Stomach smooth muscle (tissue), 2 donors: ENCODE measurements around the gene SLC17A7.

Source experiments
- H3K27ac ChIP-seq: one replicate; pipeline ENCODE4 v1.7.0; 2013; ENCODE audit warnings: mild to moderate bottlenecking, low read length, inconsistent platforms
- H3K27me3 ChIP-seq, 2 donors: one replicate each; pipeline ENCODE4 v1.7.0; 2013; ENCODE audit warnings: low read length in 2 of 2; ENCODE audit not compliant: insufficient read depth in 2 of 2, control insufficient read depth in 1 of 2
- H3K36me3 ChIP-seq, 2 donors: one replicate each; pipeline ENCODE4 v1.7.0; 2013; ENCODE audit warnings: low read length in 2 of 2; ENCODE audit not compliant: control insufficient read depth in 2 of 2, insufficient read depth in 2 of 2
- H3K4me1 ChIP-seq: one replicate; pipeline ENCODE4 v1.7.0; 2013; ENCODE audit warnings: low read length; ENCODE audit not compliant: control insufficient read depth, insufficient read depth
- H3K4me3 ChIP-seq, 2 donors: one replicate each; pipeline ENCODE4 v1.7.0; 2013; ENCODE audit warnings: low read length in 2 of 2
- H3K9ac ChIP-seq, 2 donors: one replicate each; pipeline ENCODE4 v1.7.0; 2013; ENCODE audit warnings: low read length in 2 of 2, mild to moderate bottlenecking in 1 of 2
- H3K9me3 ChIP-seq, 2 donors: one replicate each; pipeline ENCODE4 v1.7.0; 2013; ENCODE audit warnings: low read length in 2 of 2; ENCODE audit not compliant: control insufficient read depth in 2 of 2
- donor health status: healthy.
- donor health status: Pancreatic carcinoma.

The SLC17A7 gene

DNA sequence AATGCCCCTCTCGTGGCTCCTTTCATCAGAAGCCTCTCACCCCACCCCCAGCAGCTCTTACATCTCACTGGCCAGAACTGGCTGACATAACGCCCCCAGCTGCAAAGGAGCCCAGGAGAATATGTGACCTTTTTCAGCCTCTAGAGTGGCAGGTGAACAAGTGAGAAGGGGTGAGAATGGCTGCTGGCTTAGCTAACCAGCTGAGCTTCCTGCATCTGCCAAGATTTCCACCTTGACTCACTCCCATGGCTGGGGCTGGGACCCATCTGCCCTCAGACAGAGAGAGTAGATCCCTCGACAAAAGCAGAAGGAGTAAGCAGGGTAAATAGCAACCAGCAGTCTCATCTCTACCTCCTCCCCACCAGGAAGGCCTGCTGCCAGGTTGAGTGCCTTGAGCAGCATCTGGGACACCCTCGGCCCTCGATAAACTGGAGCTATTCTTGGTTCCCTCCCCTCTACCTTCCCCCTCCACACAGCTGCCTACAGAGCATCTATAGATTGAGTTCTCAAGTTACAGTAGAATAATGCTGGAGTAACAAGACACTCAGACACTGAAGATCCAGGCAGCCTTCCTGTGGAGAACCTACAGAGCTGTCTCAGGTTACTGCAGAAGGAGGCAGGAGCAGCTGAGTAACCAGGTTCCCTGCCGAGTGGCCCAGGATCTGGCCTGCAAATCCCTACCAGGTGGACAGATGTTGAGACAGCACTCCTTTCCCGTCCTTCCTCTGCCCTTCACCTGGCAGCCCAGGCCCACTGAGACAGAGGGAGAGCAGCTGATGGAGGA is 37.7 kb downstream of the SLC17A7 start:
- Histone ChIP-seq H3K9ac (no peak overlapping the region), H3K9me3 (no peaks in the 10 kb centered on the region), H3K27ac (no peak overlapping the region), H3K4me3 (no peak overlapping the region), H3K4me1 (no peaks in the 10 kb centered on the region), H3K36me3 (no peaks in the 10 kb centered on the region), H3K27me3 (peaks cover 0 to 2% of the 10 kb centered on the region in 2 donors)

- Histone ChIP-seq H3K27me3 (peaks cover under 1 to 13% of the 10 kb centered on the region in 2 donors), H3K27ac (no peak overlapping the region), H3K9me3 (no peaks in the 10 kb centered on the region), H3K9ac (no peak overlapping the region), H3K4me3 (no peak overlapping the region), H3K36me3 (no peaks in the 10 kb centered on the region), H3K4me1 (no peaks in the 10 kb centered on the region)
Measured at GRCh38 chr19:49400029-49400428, 41.3 kb downstream of the SLC17A7 start.

DNA sequence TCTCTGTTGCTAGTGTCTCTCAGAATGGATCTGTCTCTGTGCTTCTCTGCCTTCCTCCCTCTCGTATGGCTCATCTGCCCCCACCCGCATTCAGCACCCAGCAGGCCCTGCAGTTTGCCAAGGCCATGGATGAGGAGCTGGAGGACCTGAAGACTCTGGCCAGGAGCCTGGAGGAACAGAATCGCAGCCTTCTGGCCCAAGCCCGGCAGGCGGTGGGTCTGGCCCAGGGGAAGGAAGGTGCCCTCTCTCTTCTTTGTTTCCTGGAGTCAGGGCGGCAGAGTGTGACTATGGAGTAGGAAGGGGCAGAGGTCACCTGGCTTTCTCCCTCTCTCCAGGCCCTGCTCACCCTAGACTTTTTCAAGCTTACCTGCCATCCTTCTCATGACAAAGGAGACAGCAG is 42.4 kb downstream of the SLC17A7 start:
- H3K4me3 ChIP-seq, result no peak overlapping the region
- H3K9me3 ChIP-seq, result no peaks in the 10 kb centered on the region

DNA sequence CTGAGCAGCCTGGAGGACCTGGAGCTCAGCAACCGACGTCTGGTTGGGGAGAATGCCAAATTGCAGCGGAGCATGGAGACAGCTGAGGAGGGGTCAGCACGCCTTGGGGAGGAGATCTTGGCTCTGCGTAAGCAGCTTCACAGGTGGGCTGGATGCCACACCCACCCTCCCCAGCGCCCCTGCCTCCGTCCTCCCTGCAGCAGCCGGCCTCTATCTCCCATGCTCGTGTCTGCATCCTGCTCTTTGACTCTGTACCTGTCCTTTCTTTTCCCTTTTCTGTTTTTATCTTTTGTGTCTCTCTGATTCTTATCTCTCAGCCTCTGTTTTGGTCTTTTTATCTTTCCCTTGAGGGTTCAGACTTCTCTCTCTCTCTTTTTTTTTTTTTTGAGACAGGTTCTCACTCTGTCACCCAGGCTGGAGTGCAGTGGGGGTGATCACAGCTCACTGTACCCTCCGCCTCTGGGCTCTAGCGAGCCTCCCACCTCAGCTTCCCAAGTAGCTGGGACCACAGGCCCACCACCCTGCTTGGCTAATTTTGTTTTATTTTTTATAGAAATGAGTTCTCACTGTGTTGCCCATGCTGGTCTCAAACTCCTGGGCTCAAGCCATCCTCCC is 43.2 kb downstream of the SLC17A7 start:
- H3K27ac ChIP-seq, result no peak overlapping the region
- H3K27me3 ChIP-seq, result peaks cover 14 to 17% of the 10 kb centered on the region in 2 donors
- H3K36me3 ChIP-seq, result no peaks in the 10 kb centered on the region

More for the DNA sequence above, 42.4 kb downstream of the SLC17A7 start:
- H3K27ac ChIP-seq, result no peak overlapping the region
- H3K27me3 ChIP-seq, result peaks cover 12 to 15% of the 10 kb centered on the region in 2 donors
- no peak overlapping the region for H3K9ac ChIP-seq
- no peaks in the 10 kb centered on the region for H3K36me3 ChIP-seq
- no peaks in the 10 kb centered on the region for H3K4me1 ChIP-seq

GRCh38 chr19:49396738-49397505 is 44.4 kb downstream of the SLC17A7 start:
- H3K9ac ChIP-seq, result no peak overlapping the region
- no peaks in the 10 kb centered on the region for H3K4me1 ChIP-seq
- H3K4me3 ChIP-seq, result no peak overlapping the region
- H3K36me3 ChIP-seq, result no peaks in the 10 kb centered on the region
- no peaks in the 10 kb centered on the region for H3K9me3 ChIP-seq
- no peak overlapping the region for H3K27ac ChIP-seq
- H3K27me3 ChIP-seq, result peaks cover 14 to 17% of the 10 kb centered on the region in 2 donors

More for the DNA sequence above, 43.2 kb downstream of the SLC17A7 start:
- Histone ChIP-seq H3K4me3 (no peak overlapping the region), H3K4me1 (no peaks in the 10 kb centered on the region), H3K9ac (no peak overlapping the region), H3K9me3 (no peaks in the 10 kb centered on the region)

DNA sequence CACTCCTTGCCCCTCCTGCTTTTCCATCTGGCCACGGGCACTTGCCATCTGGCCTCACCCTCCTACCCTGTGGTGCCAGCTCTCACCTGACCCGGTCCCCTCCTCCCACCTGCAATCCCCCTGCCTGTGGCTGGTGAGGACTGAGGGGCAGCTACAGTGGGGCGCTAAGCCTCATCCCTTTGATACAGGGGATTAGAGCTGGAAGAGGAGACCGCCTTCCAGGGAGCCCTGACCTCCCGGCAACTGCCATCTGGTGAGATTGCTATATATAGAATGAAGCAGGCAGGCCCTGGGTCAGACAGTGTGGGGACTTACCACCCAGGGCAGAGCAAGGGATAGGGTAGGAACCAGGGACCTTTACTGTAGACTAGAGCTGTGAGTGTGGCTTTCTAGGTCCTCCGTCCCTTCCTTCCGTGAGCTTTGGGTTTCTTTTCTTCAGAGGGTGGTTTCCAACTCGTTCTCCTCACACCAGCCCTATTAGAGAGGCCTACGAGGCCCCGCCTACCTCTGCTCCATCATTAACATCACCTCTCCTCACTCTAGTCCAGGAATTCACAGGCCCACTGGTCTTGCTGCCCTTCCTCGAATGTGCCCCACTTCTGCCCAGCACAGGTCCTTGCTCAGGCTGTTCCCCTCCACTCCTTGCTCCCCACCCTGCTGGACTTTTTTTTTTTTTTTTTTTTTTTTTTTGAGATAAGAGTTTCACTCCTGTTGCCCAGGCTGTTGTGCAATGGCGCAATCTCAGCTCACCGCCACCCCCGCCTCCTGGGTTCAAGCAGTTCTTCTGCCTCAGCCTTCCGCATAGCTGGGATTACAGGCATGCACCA is 45.5 kb downstream of the SLC17A7 start:
- Histone ChIP-seq H3K27ac (no peak overlapping the region), H3K36me3 (no peaks in the 10 kb centered on the region), H3K27me3 (peaks cover 14 to 22% of the 10 kb centered on the region in 2 donors)

DNA sequence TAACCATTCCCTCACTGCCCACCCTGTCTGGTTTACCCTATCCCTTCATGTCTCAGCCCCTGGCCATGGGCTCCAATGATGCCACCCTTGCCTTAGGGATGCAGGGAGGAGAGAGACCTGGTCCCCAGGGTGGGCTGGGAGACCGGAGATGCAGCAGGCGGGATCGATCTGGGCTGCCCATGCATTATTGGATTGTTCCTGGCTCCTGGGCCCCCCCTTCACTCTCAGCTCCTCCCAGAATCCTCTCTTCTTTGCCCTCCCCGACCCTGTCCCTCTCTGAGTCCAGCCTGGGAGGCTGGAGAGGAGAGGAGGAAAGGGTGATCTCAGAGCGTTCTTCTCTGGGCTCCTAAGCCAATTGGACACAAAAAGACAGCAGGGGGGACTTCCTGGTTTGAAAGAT is 47.4 kb downstream of the SLC17A7 start:
- H3K27ac ChIP-seq, result no peak overlapping the region

More for the DNA sequence above, 45.5 kb downstream of the SLC17A7 start:
- Histone ChIP-seq H3K9ac (no peak overlapping the region), H3K9me3 (no peaks in the 10 kb centered on the region), H3K4me3 (no peak overlapping the region), H3K4me1 (no peaks in the 10 kb centered on the region)

GRCh38 chr19:49391581-49392399 is 49.5 kb downstream of the SLC17A7 start:
- H3K9ac ChIP-seq, result no peak overlapping the region
- H3K27ac ChIP-seq, result no peak overlapping the region
- peaks cover 16 to 21% of the 10 kb centered on the region in 2 donors for H3K27me3 ChIP-seq
- no peak overlapping the region for H3K4me3 ChIP-seq
- no peaks in the 10 kb centered on the region for H3K9me3 ChIP-seq
- no peaks in the 10 kb centered on the region for H3K4me1 ChIP-seq
- no peaks in the 10 kb centered on the region for H3K36me3 ChIP-seq

More for the DNA sequence above, 47.4 kb downstream of the SLC17A7 start:
- no peaks in the 10 kb centered on the region for H3K4me1 ChIP-seq
- H3K9ac ChIP-seq, result no peak overlapping the region
- no peaks in the 10 kb centered on the region for H3K9me3 ChIP-seq
- H3K27me3 ChIP-seq, result peaks cover 16 to 24% of the 10 kb centered on the region in 2 donors
- no peaks in the 10 kb centered on the region for H3K36me3 ChIP-seq
- H3K4me3 ChIP-seq, result no peak overlapping the region

GRCh38 chr19:49390929-49391359 is 50.4 kb downstream of the SLC17A7 start:
- no peaks in the 10 kb centered on the region for H3K36me3 ChIP-seq
- H3K27me3 ChIP-seq, result peaks cover 16 to 17% of the 10 kb centered on the region in 2 donors
- H3K4me3 ChIP-seq, result no peak overlapping the region
- no peak overlapping the region for H3K9ac ChIP-seq
- H3K4me1 ChIP-seq, result no peaks in the 10 kb centered on the region
- H3K27ac ChIP-seq, result no peak overlapping the region
- H3K9me3 ChIP-seq, result no peaks in the 10 kb centered on the region
